ENCODE measurements around the gene NCAM1.

DNA sequence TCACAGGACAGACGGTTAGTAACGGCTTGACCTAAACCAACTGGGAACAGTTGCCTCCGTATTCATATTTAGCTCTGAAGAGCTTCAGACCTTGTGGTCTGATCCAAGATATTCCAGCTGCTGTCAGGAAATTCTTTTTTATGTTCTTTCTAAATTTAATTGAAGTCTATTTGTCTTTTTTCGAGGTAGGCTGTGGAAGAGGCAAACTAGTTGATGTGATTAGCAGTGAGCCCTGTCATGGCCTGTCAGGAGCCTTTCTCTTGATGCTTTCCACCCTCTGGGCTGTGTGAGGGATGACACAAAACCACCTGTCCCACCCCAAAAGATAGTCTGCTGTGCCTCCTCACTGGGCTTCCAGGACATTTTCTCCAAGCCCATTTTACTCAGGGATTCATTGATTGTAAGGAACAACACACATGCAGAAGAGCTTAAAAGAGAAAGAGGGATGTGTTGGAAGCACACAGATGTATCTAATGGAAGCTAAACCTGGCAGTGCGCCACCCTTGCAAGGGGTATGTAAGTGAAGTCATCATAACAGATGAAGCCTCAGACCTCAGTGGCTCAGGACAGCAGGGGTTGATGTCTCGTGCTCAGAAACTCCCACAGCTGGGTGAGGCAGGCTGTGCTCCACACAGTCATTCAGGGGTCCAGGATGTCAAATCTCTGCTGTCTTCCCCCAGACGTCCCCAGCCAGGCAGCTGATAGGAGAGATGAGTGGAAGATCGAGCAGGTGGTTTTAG, 170.0 kb downstream of the NCAM1 start:
- TF ChIP-seq CTCF (IDR thresholded peaks at IDR 0.05; ENCODE audit: low read depth, low read length) (no peak), EZH2phosphoT487 (IDR thresholded peaks at IDR 0.05; ENCODE audit: low read depth) (no peak)
